GM12864 (cell line): Measurements from ENCODE around the gene C1QTNF1.

Experiments used
- DNase-seq: peaks from one replicate; pipeline ENCODE4 v3.0.0-alpha.2; 2011; ENCODE audit warnings: low read depth
- H3K4me3 ChIP-seq: 2 replicates; pipeline ENCODE4 v1.5.1; 2011; ENCODE audit warnings: mild to moderate bottlenecking, low read depth, low read length, control low read depth
- TF ChIP-seq, protein P1 (sequence below): IDR thresholded peaks from 2 replicates; pipeline ENCODE4 v1.5.1; 2011; ENCODE audit warnings: low read depth, mild to moderate bottlenecking, moderate library complexity, low read length, control low read depth, inconsistent platforms; ENCODE audit errors: missing control alignments

C1QTNF1 gene

GRCh38 chr17:79007504-79008381 lies 16.2 kb upstream of the C1QTNF1 start:
- DNase-seq, result no peak
- H3K4me3 ChIP-seq, result no peak overlapping the region; the same call in 1 of the 2 replicates

GRCh38 chr17:79008666-79009387 lies 15.1 kb upstream of the C1QTNF1 start:
- TF ChIP-seq, protein P1, sequence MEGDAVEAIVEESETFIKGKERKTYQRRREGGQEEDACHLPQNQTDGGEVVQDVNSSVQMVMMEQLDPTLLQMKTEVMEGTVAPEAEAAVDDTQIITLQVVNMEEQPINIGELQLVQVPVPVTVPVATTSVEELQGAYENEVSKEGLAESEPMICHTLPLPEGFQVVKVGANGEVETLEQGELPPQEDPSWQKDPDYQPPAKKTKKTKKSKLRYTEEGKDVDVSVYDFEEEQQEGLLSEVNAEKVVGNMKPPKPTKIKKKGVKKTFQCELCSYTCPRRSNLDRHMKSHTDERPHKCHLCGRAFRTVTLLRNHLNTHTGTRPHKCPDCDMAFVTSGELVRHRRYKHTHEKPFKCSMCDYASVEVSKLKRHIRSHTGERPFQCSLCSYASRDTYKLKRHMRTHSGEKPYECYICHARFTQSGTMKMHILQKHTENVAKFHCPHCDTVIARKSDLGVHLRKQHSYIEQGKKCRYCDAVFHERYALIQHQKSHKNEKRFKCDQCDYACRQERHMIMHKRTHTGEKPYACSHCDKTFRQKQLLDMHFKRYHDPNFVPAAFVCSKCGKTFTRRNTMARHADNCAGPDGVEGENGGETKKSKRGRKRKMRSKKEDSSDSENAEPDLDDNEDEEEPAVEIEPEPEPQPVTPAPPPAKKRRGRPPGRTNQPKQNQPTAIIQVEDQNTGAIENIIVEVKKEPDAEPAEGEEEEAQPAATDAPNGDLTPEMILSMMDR, result no peak
- no peak for DNase-seq
- H3K4me3 ChIP-seq, result peak overlapping the region; percentile 97

More at GRCh38 chr17:79007504-79008381, 16.2 kb upstream of the C1QTNF1 start:
- TF ChIP-seq, protein P1, result no peak

- peak within 1 kb of the TSS; percentile 97 for H3K4me3 ChIP-seq
- DNase-seq, result peak; percentile 57
- TF ChIP-seq, protein P1, result no peak
Measured at GRCh38 chr17:79009397-79010303, 14.3 kb upstream of the C1QTNF1 start, which contains the start of gene CANT1. Gene CANT1, minus strand, starts transcription at chr17:79009764. Its CDS starts 12,142 bp downstream, at chr17:78997622.

DNA sequence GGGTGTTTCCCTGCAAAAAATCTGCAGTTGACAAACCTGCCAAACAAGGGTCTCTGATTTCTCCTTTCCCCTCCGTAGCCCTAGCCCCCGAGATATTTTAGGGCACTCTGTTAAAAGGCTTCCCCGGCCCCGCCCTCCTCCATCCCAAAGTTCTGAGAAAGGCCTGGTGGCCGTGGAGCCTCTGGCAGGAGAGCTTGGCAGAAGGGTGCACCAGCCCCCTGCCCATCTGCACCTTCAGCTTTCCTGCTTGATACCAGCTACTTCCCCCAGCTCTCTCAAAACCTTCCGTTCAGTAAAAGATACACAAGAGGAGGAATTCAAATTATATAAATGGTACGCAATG lies 13.7 kb upstream of the C1QTNF1 start:
- H3K4me3 ChIP-seq, result peak overlapping the region; percentile 97; the same call in 1 of the 2 replicates
- TF ChIP-seq, protein P1, result no peak
- no peak for DNase-seq

DNA sequence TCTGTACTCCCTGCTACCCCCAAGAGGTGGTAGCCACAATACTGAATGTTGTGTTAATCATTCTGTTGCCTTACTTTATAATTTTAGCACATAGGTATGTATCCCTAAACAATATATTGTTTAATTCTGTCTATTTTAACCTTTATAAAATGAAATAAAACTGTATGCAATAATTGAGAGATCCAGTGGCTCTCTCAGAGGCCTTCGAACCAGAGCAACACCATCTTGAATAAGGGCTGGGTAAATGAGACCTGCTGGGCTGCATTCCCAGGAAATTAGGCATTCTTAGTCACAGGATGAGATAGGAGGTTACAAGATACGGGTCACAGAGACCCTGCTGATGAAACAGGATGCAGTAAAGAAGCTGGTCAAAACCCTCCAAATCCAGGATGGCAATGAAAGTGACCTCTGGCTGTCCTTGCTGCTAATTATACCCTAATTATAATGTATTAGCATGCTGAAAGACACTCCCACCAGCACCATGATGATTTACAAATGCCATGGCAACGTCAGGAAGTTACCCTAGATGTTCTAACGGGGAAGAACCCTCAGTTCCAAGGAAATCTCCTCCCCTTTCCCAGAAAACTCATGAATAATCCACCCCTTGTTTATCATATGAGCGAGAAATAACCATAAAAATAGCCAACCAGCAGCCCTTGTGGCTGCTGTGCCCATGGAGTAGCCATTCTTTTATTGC lies 12.4 kb upstream of the C1QTNF1 start:
- DNase-seq, result no peak
- TF ChIP-seq, protein P1, result no peak

DNA sequence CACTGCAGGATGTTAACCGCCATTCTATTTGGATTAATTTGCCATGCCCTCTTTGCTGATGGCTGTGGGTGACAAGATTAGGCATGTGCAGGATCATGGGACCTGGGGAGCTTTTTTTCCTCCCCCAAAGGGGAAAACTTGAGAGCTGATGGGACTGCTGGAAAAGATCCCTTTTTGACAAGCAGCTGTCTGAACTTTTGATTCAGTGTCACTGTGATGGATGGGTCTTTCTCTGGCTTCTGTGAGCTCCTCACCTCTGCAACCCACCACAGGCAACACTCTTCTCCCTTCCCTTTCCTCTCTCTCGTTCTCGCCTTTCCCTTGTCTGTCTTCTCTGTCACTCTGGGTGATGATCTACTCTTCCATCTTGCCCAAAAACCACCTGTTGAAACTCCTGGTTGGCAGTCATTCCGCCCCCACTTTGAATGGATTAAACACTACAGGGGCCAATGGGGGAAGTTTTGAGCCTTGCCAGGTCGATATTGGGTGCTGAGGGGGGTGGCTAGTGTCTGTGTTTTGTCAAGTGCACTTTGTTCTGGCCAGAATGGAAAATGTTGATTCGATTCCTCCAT lies 11.3 kb upstream of the C1QTNF1 start:
- TF ChIP-seq, protein P1, result no peak
- DNase-seq, result no peak
- H3K4me3 ChIP-seq, result no peak overlapping the region

More for the DNA sequence above, 12.4 kb upstream of the C1QTNF1 start:
- H3K4me3 ChIP-seq, result no peak overlapping the region
